NCI-H82 treated with DMSO at 0.1 percent for 48 hours (cell line): ENCODE measurements around the gene RAB4A.
A peak's percentile ranks its signal among the peaks of the same experiment; 100 is the strongest.
"Not testable (repeated sequence)": the region's sequence is repeated elsewhere in the genome, so short reads cannot be mapped to it uniquely, and the experiment has no call there.

ENCODE experiments used
- DNase-seq: peaks from one replicate; lab custom pipeline; 2025; ENCODE audit not compliant: unreplicated experiment; lab: John Stamatoyannopoulos, UW

RAB4A gene

DNA sequence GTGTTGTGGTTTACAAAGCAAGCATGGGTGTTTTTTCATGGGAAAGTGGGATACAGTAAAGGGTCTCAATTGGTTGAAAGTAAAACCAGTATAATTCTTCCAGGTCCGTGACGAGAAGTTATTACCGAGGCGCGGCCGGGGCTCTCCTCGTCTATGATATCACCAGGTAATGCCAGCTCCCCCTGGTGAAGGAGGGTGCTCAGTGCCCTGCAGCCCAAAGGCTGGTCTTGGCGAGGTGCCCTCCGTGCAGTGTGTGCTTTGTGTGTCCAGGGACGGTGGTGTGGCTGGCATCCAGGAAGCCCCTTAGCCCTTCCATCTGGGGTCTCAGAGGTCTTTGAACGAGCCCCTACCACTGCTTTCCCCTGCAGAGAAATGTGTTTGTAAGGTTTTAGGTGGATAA is 24.8 kb downstream of the RAB4A start:
- DNase-seq: no peak

DNA sequence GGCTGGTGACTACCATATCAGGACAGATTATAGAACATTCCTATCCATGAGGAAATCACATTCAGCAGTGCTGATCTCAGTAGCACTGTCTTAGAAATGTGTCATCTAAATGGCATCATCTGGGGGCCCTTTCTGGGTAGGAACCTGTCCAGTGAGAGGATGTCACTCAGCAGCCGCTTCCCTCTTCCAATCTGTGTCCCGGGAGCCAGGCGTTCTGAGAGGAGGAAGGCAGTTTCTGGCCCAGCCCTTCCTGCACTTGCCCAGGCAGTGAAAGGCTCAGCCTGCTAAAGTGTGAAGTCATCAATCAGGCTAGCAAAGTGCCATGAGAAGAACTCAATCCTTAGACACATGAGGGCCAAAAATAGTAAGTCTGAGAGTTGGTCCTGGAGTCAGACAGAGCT is 25.6 kb downstream of the RAB4A start:
- no peak for DNase-seq

DNA sequence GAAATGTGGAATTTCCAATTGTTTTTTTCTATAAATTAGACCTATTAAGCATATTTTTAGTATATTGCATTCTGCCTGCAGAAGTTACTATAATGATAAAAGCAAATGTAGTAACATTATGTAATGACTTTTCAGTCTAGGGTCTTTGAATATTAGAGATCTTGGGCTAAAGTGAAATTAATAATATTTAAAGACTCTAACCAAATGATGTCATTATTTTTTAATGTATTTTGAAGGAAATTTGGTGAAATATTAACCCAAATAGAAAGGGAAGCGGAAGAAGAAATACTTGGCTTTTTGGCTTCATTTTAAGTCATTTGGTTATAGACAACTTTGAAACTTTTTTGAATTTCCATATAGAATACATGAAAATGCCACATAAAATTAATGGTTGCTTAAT is 26.8 kb downstream of the RAB4A start:
- no peak for DNase-seq

DNA sequence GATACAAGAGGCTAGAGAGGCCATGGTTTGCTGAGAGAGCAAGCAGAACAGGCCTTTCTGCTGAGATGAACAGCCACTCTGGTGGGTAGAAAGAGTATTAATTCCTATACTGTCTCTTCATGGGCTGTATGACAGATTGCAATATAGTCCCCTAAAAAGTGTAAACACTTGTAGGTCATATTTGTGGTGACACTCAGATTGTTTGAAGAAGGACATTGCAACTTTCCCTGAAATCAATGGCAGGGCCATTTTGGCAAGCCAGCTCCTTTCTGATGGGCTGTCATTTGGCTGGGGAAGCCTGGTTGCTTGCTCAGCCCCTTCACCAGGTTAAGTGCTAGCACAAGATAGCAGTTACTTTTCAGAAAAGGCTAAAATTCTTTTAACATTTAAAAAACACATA is 27.5 kb downstream of the RAB4A start:
- no peak for DNase-seq

DNA sequence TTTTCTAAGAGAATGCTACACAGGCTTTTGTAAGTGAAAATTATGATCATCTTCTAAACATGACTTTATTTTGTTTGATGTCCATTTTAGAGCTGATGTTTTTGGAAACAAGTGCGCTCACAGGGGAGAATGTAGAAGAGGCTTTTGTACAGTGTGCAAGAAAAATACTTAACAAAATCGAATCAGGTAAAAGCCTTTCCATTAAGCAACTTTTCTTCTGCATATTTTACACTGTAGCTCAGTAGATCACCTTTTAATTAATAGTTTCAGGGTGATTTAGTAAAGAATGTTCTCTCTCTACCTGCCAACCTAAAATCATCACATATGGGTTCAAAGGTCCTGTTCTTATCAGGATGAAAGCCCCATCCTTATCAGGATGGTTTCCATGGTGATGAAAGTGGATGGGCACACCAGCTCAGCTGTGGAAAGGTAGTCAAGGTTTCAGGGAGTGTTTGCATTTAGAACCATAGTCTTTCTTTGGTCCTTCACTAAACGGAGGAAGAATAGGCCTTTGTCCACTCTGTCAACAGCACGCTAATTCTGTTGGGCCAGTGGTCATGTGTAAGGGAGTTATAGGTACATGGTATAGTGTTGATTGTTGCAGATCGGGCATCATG is 28.1 kb downstream of the RAB4A start:
- no peak for DNase-seq

DNA sequence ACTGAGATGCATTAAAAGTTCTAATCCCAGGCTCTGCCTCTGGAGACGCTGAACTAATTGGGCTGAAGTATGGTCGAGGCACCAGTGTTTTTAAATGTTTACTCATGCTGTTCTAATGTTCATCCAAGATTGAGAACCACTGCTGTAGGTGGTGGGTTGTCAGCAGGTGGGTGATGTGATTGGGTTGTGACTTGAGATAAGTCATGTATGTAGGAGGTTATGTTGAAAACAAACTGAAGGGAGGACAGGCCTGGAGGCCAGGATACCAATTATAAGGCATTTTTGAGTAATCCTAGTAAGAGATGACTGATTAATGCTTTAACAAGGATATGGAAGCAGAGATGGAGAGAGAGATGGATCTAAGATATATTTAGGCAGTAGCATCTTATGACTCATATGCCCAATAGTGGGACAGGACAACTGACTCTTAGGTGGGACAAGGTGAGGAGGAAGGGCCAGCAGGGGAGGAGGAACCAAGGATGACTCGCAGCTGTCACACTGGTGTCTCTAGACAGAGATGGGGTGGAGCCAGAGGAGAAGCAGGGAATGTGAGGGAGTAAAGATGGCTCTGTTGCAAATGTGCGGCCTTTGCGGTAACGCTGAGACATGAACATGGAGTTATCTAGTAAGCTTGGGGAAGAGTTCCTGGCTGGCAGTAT is 29.3 kb downstream of the RAB4A start:
- DNase-seq: no peak

DNA sequence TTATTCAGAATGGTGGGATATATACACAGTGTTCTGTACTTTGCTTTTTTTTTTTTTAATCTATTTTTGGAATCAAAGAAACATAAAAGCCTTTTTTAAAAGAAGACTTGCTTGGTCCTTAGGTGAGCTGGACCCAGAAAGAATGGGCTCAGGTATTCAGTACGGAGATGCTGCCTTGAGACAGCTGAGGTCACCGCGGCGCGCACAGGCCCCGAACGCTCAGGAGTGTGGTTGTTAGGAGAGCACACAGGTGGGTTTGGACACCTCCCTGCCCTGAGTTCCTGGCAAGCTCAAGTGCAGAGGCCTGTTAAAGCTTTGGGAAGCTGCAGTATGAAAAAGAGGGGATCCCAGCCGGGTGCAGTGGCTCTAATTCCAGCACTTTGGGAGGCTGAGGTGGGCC is 31.8 kb downstream of the RAB4A start:
- no peak for DNase-seq

DNA sequence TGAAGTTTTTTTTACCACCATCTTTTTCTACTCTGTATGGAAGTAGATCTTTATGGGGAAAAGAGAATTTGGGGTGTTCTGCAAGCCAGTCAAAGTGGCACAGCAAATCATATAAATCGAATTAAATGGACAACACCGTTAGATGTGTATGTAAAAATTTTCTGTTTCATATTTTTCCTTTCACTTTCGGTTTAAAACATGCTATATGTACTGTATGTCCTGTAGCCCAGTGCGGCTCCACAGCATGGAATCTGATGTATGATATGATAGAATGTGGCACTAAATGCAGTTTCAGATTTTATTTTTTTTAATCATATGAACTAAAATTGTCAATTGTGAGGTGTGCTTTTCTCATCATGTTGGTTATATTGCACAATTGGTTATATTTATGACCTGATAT is 32.9 kb downstream of the RAB4A start:
- DNase-seq: no peak

DNA sequence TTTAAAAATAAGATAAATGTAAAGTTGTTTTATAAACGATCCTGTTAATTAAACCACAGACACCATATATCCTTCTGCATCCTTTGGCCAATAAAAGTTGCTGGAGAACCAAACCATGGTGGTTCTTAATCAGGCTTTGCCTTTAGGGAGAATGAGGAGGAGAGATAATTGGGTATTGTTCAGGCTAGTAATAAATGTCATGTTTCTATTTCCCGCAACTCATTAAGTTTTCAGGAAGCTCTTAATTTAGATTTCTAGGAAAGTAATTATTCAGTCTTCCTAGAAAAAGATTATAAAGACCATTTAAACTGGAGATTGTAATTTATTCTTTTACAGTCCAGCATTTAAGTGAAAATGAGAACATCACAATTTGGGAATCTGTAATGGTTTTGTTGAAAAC is 34.5 kb downstream of the RAB4A start:
- no peak for DNase-seq

DNA sequence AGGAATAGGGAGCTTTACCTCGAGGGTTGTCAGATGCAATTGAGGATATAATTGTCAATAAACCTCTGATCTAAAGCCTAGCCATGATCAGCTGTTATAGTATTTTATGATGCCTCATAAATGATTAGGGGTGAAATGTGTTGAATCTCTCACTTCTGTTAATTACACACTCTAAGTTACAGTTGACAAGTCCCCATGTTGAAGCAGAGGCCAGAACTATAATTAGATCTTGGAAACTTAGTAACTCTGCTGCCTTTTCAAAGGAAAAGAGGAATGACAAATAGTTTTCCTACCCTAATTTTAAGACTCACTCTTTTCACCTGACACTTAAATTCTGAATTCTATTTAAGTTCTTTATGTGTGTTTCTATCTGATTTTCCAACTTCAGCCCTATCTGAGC is 38.2 kb downstream of the RAB4A start:
- no peak for DNase-seq

DNA sequence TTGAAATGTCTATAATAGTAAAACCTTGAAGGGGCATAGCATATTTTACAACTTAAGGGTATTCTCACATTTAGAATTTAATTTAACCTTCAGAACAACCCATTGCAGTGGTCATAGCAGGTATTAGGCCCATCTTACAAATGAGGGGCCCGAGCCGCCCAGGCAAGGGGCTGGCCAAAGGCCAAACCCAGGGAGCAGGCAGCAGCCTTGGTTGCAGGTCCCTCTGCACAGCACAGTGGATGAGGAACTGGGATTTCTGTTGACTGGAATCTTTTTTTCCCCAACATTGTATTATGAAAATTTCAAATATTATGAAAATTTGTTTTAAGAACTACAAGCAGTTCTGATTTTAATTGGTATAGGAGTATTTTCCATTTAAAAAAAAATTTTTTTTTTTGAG is 38.8 kb downstream of the RAB4A start:
- DNase-seq: no peak

DNA sequence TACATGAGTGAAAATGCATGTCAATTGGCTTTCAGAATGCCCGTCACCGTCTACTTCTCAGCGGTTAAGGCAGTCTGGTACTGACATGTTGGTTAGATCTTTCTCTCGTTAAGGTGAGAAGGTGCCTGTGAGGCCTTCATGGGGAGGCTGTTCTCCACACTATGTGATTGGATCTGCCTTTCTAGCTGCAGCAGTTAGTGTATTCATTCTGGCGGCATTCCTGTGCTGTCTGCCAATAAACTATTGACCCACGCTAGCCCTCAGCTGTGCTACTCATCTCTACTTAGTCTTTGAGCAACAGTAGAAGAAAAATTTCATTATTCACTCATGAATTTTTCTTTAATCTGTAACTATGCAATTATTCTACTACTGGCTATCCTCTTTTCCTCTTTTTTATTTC is 39.9 kb downstream of the RAB4A start:
- DNase-seq: no peak

DNA sequence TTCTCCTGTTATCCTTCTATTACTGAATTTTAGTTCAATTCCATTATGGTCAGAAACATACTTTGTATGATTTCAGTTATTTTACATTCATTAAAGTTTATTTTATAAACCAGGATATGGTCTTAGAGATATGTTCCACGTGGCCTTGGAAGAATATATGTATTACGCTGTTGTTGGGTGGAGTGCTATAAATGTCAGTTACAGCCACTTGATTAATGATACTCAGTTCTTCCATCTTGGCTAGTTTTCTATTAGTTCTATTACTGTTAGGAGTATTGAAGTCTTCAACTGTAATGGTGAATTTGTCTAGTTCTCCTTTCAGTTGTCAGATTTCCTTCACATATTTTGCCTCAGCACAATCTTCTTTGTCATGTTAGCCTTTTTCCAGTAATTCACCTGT is 45.3 kb downstream of the RAB4A start:
- no peak for DNase-seq

DNA sequence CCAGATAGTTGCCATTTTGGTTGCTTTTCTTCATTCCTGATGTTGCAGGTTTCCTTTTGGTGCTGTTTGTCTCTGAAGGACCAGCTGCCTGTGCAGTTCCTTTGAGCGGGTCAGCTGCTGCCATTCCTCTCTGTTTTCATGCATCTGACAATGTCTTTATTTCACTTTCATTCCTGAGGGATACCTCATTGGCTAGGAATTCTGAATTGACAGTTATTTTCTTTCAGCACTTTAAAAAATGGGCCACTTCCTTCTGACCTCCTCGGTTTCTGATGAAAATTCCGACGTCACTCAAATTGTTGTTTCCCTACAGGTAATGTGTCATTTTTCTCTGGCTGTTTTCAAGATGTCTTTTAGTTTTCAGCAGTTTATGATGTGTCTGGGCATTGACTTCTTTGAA is 47.1 kb downstream of the RAB4A start:
- DNase-seq: no peak

DNA sequence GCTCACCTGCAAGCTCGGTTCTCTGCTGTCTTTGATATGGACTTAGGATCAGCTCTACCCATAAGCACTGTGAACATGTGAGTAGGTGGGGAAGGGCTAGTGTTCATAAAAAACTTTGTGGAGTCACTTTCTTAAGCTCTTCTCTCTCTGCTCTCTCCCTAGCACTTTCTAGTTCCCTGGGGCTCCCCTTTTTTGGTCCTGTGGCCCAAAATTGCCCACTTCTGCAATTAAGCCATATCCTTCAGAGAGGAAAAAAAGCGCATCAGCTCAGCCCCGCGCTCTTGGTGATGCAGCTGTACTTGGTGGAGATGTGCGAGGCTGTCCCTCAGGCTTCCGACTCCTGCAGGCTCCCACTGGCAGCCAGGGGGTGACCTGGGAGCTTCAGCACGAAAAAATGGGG is 48.6 kb downstream of the RAB4A start:
- no peak for DNase-seq

DNA sequence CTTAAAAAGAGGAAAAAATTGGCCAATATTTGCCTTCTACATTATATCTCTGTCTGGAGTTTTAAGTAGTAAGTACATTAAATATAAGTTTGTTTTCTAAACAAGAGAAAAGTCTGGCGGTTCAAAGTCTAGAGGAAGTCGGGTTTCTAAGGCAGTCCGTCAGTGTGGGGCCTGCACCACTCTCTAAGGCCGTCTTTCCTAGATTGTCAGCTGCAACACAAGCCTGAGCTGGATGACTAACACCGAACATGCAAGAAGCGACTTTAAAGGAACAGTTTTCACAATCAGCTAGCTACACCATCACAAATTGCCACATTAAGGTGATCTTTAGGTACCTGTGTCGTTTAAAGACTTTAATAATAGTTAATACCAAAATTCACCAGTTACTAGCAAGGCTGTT is 52.3 kb downstream of the RAB4A start:
- no peak for DNase-seq

DNA sequence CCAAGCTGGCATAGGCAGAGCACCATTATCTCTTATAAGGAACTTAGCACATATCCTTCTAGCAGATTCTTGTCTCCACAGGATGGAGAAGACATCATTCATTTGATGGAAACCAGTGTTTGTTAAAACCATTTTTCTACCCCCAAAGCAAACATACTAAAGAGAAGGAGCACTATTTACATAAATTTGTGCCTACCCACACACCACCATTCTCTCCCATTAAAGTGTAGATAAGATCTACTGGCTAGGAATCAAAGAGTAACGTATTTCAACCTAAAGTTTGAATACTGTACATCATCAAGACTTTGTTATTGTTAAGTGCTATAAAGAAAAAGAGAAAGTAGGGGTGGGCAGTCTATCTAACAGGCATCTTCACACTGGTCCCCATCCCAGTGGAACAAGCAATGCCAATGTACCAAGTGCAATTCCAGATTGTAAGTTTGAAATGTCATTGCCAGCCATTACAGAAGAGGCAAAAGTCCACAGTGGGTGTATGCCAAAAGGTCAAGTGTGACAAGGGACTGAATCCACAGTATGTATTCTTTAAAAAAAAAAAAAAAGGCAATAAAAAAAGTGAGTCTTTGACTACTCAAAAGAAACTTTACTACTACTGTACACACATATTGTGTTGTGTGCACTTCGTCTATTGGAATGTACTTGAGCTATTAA is 53.1 kb downstream of the RAB4A start:
- no peak for DNase-seq

DNA sequence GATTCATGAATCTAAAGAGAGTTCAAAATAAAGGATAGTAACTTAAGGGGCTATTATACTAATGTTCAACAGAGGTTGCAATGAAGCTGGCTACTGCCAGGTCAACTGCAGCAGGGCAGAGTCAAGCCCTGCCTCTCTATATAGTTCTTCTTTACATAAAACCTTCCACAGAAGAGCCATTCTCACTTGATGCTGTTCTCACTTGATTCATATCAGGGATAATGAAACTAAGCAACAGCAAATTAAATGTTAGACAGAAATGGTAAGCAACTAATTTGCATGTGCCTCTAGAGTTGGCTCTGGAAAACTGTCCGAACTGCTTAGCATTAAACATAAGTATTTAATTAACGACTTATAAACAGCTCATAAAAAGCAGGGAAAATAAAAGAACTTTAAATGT is 54.5 kb downstream of the RAB4A start:
- no peak for DNase-seq

DNA sequence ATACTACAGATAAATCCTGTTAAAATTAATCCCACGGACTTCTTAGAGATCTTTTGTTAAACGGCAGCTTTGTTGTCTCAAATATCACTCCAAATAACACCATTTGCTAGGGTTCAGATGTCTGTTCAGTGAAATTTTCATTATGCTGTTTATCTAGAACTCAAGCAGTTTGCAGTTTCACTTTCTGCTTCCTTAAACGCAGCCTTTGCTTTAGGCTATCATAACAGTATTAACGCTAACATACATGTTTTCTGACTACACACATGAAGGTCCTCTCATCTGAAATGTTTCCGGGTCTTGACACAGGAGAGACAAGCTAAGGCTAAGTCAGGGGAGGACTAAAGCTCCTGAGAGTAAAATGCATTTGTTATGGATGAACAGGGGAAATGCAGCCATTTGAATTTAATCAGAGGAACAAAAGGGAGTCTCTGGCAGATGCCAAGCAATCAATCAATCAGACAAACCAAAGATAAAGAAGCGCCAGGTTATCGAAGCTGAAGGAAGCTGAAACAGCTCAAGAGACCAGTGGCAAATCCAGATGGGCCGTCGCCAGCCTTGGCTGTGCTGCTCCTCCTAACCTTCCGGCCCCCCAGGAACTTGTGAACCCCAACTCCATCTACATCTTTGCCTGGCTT is 55.1 kb downstream of the RAB4A start:
- DNase-seq: peak; percentile 41

DNA sequence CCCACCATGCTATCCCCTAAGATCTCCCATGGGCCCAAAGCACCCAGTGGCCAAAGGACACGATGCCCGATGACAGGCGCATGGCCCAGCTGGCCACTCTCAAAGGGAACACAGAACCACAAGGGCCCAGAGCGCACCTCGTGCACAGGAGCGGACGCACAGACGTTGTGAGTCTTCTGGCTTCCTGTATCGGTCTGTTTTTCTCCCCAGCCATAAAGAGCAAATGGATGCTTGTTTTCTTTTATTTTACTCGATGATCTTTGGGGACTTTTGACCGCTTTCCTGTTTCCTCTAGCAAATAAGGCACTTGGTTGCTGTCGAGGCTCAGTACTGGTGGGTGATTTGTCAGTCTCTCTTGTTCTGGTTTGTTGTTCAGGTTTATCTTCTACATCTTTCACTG is 55.7 kb downstream of the RAB4A start:
- DNase-seq: no peak

DNA sequence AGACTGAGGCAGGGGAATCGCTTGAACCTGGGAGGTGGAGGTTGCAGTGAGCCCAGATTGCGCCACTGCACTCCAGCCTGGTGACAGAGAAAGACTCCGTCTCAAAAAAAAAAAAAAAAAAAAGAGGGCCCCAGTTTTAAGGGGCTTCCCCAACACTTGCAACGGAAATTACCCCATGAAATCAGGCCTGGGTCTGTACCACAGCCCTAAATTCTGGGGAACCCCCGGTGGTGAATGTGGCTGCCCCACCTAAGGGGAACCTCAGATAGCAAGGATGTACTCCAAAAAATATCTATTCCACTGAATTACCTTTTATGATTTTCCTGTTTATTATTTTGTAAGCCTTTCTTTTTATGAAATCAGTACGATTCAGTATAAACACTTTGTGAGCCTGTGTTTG is 56.9 kb downstream of the RAB4A start:
- DNase-seq: not testable (repeated sequence)
